ENCODE data around the gene TLL2. TPM values are rescaled to one million over a fixed set of nuclear protein-coding genes. Genes with fewer than 3 reads are reported as not detected.

The TLL2 gene
- total RNA-seq, 1 experiment from 2014 or later = 0.44 TPM

- DNase-seq (ENCODE audit: low spot score) = peak; percentile 92
- in situ Hi-C loops (cut with HindIII; ENCODE audit: low sequenced_read_pairs) = no loop called here
Observed at GRCh38 chr10:96374985-96375830, 138.5 kb downstream of the TLL2 start.

GRCh38 chr10:96374639-96374984, 139.1 kb downstream of the TLL2 start:
- DNase-seq (ENCODE audit: low spot score) = no peak
- in situ Hi-C loops (cut with HindIII; ENCODE audit: low sequenced_read_pairs) = no loop called here

- in situ Hi-C loops (cut with HindIII; ENCODE audit: low sequenced_read_pairs) = no loop called here
Observed at GRCh38 chr10:96374004-96374403, 139.7 kb downstream of the TLL2 start.

GRCh38 chr10:96371356-96371755, 142.4 kb downstream of the TLL2 start:
- in situ Hi-C loops (cut with HindIII; ENCODE audit: low sequenced_read_pairs) = no loop called here
- DNase-seq (ENCODE audit: low spot score) = no peak

More at GRCh38 chr10:96374004-96374403, 139.7 kb downstream of the TLL2 start:
- no peak for DNase-seq (ENCODE audit: low spot score)

DNA sequence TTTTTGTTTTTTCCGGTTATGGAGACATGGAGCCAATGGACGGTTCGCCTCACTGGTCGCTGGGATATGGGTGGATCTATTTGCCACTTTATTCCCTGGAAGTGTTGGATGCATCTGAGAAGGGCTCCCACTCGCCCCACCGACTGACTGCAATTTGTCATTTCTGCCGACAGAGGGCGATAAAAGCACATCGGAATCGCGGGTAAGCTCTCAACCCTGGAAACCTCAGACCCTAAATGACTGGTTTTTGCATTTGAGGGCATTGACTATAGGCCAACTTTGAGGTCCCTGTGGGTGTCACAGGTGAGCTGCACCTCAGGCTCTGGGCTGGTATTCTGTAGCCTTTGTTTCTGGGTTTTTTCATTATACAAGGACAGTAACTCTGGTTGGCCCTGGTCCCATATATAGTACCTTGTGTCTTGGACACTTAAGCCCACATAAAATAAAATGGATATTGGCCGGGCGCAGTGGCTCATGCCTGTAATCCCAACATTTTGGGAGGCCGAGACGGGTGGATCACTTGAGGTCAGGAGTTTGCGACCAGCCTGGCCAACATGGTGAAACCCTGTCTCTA, 143.1 kb downstream of the TLL2 start:
- DNase-seq (ENCODE audit: low spot score) = peak; percentile 60
- in situ Hi-C loops (cut with HindIII; ENCODE audit: low sequenced_read_pairs) = no loop called here

DNA sequence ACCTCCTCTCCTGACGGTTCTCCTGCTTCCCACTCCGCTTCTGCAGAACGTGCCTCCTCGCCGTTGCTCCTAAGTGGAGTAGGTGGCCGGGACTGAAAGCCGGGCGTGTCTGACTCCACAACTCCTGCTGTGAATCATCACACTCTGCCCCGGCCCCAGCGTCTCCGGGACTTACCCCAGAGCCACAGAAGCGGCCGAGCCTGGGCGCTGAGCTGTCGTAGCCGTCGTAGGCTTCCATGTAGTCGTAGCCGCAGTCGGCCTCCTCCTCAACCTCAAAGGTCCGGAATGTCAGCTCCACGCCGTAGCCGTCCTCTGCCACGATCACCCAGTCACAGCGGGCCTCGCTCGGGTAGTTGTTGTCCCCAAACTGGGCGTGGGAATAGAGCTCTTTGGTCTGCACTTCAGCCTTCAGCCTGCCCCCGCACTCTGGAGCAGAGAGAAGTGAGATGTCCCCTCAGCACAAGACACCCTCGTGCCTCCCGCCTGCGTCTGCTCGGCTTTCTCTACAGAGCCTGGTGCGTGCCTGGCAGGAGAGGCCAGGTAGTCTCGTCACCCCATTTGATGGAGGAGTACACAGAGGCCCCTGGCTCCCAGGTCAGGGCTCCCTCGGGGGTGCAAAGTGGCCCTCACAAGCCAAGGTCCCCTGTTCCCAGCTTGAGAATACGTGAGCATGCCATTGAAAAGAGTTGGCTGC, 143.7 kb downstream of the TLL2 start:
- in situ Hi-C loops (cut with HindIII; ENCODE audit: low sequenced_read_pairs) = no loop called here
- no peak for DNase-seq (ENCODE audit: low spot score)

DNA sequence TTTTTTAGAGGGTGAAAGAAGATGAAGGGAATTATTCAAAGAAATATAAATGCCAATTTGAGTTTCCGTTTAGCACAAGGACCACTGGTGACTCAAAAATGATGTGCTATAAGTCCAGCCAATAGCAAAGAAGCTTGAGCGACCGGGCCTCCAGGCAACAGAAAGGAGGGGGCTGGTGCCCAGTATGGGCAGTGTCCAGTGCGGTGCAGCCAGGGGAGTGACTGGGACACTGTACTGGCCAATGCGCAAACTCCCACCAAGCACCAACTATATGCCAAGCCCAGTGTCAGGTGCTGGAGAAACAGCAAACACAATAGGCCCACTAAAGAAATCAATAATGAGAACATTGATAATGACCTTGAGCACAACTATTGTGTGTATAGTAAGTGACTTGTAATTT, 144.8 kb downstream of the TLL2 start:
- DNase-seq (ENCODE audit: low spot score) = no peak
- in situ Hi-C loops (cut with HindIII; ENCODE audit: low sequenced_read_pairs) = no loop called here

DNA sequence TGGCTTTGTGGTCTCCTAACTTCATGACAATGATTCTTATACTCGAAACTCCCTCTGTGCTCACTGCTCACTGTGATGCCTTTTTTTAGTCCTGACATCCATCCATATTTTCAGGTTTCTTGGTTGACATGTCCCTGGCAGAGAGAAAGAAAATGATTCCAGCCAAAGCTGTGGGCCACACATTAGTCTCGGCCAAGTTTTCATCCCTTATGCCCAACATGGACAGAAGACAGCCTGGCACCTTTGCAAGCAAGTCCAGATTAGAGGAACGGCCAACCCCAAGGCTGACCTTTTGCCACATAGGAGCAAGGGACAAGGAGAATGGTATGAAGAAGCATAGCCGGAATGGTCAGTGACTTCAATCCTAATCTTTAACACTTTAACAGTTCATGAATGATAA, 146.3 kb downstream of the TLL2 start:
- DNase-seq (ENCODE audit: low spot score) = peak; percentile 67
- in situ Hi-C loops (cut with HindIII; ENCODE audit: low sequenced_read_pairs) = no loop called here

DNA sequence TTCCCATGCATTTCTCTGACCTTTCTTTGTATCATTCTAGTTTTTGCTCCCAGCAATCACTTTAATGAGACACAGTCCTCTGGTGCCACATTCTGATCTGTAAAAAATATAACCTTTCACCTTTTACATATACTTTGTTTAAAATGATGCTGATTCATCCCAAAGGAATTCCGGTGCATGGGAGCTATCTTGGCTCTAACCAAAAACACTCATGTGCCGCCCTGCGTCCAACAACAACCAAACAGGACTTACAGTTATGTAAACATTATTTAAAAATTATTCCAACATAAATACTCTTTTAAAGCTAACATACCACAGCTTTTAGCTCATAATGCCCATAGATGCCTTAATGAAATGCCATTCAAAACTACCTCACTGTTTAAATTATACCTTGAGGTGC, 147.2 kb downstream of the TLL2 start:
- no peak for DNase-seq (ENCODE audit: low spot score)
- in situ Hi-C loops (cut with HindIII; ENCODE audit: low sequenced_read_pairs) = no loop called here

DNA sequence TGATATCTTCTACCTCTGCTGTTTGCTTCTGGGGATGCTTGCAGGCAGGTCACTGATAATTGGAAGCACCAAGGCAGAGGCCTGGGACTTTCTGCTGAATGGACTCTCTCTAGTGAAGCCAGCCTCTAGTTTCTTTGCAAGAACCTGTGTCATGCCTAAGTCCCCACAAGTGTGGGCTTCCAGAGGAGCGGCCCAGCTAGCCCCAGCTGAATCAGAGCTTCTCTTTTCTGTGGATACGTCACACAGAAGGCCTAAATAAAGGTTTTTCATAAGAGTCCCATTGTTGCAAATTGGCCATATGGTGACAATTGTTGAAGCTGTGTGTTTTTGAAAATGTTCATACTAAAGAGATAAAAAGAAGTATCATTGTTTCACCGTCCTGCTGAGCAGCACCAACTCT, 148.2 kb downstream of the TLL2 start:
- in situ Hi-C loops (cut with HindIII; ENCODE audit: low sequenced_read_pairs) = no loop called here

GRCh38 chr10:96360766-96361165, 153.0 kb downstream of the TLL2 start:
- DNase-seq (ENCODE audit: low spot score) = no peak
- in situ Hi-C loops (cut with HindIII; ENCODE audit: low sequenced_read_pairs) = no loop called here

More for the DNA sequence above, 148.2 kb downstream of the TLL2 start:
- no peak for DNase-seq (ENCODE audit: low spot score)

- in situ Hi-C loops (cut with HindIII; ENCODE audit: low sequenced_read_pairs) = no loop called here
- DNase-seq (ENCODE audit: low spot score) = no peak
Observed at GRCh38 chr10:96360331-96360730, 153.4 kb downstream of the TLL2 start.

DNA sequence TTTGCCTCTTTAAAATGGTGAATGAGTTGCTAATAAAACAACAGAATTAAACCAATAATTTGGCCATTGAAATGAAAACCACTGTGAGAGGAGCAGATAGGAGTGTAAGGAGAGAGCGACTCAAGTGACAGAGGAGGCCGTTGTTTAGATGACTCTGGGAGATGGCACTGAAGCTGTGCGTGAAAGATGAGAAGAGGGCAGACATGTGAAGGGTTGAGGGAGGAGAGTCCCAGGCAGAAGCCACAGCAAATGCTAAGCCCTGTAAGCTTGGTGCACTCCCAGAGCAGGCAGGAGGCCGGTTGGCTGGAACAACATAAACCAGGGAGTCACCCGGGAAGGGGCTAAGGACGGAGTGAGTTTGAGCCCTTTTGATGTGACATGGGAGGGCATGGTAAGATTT, 154.1 kb downstream of the TLL2 start:
- in situ Hi-C loops (cut with HindIII; ENCODE audit: low sequenced_read_pairs) = no loop called here
- DNase-seq (ENCODE audit: low spot score) = no peak

- in situ Hi-C loops (cut with HindIII; ENCODE audit: low sequenced_read_pairs) = no loop called here
- no peak for DNase-seq (ENCODE audit: low spot score)
Observed at GRCh38 chr10:96358851-96359540, 154.7 kb downstream of the TLL2 start, which contains the start of gene OPALIN. OPALIN (minus strand) TSS chr10:96359002; CDS start chr10:96358896, 106 bp downstream.

DNA sequence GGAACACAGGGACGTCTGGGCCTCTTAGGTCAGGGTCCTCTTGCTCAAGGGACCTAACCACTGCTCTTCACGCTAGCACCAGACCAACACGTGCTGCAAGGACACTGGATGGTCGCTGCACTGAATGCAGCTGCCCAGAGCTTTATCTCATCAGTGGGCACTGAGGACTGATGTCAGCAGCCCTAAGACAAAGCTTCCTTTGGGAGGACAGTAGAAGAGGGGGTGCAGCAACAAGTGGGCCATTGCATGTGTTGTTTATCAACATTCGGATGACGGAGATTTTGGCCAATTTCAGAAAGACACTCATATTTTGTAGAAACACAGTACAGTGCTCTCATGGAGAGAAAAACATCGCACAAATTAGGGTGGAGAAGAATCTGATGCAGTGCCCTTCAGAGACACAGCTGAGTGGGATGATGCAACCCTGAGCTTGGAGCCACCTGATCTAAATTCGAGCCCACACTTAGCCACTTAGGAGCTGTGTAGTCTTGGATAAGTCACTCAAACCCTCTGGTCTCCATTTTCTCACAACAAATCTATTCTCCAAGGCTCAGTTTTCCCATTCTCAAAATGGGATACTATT, 156.6 kb downstream of the TLL2 start:
- in situ Hi-C loops (cut with HindIII; ENCODE audit: low sequenced_read_pairs) = no loop called here
- DNase-seq (ENCODE audit: low spot score) = no peak

DNA sequence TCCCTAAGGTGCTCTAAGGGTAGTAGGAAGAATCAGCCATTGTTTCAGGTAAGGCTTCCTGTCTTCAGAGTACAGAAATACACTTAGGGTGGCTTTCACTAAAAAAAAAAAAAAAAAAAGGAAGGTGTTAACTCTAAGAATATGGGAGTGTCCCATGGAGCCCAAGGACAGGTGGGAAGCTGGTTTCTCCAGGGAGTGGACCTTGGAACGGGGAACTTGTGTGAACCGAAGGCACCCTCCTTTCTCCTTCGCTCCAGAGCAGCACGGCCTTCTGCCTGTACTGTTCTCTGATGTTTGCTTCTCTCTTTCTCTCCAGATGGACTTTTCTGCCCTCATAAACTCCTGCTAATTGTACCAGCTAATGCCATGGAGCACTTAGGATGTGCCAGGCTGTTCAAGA, 161.1 kb downstream of the TLL2 start:
- in situ Hi-C loops (cut with HindIII; ENCODE audit: low sequenced_read_pairs) = no loop called here
- no peak for DNase-seq (ENCODE audit: low spot score)

GRCh38 chr10:96352027-96352426, 161.7 kb downstream of the TLL2 start:
- in situ Hi-C loops (cut with HindIII; ENCODE audit: low sequenced_read_pairs) = no loop called here
- no peak for DNase-seq (ENCODE audit: low spot score)

DNA sequence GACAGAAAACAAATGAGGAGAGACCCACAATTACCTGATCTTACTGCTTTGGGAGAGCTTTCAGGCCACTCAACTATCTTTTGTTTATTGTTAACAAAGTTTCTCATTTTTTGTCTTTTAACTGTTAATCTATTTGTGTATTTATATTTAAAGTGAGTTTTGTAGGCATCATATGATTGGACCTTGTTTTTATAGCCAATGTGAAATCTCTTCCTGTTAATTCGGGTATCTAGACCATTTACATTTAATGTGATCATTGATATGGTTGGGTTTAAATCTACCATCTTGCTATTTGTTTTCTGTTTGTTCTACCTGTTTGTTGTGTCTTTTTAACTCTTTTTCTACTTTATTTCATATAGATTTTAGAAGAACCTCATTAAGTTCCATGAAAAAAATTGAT, 167.4 kb downstream of the TLL2 start:
- DNase-seq (ENCODE audit: low spot score) = no peak
- in situ Hi-C loops (cut with HindIII; ENCODE audit: low sequenced_read_pairs) = no loop called here

GRCh38 chr10:96345222-96345621, 168.5 kb downstream of the TLL2 start:
- in situ Hi-C loops (cut with HindIII; ENCODE audit: low sequenced_read_pairs) = no loop called here
- no peak for DNase-seq (ENCODE audit: low spot score)

Measured in G401 (cell line).